GM12892 (cell line): ENCODE measurements around the gene PDCD10.

Experiments
- POLR2A ChIP-seq: IDR thresholded peaks from 2 replicates; pipeline ENCODE4 v1.6.1; 2011; ENCODE audit warnings: low read depth, low read length, control low read depth
- POLR2AphosphoS5 ChIP-seq: IDR thresholded peaks from 2 replicates; pipeline ENCODE4 v1.6.1; 2011; ENCODE audit warnings: low read depth, low read length, control low read depth
- TAF1 ChIP-seq: IDR thresholded peaks from 2 replicates; pipeline ENCODE4 v1.6.1; 2011; ENCODE audit warnings: low read depth, mild to moderate bottlenecking, control low read depth, low read length, borderline replicate concordance

DNA sequence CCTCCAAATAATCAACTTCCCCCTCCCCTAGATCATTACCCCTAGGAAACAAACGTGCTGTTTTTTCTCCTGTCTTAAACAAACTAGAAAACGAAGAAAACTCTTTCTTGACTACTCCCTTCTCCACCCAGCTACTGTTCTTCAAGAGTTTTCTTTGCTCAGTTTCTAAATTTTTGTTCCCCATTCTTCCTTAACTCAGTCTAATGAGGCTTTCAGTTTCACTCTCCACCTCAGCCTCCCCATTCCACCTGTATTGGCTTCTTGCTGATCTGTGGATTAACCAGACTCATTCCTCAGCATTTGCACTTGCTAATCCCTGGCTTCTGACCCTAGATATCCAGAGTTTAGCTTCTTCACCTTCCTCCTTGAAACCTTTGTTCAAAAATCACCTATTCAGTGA lies 27.6 kb upstream of the PDCD10 start:
- TF ChIP-seq POLR2AphosphoS5: no peak
- no peak for TF ChIP-seq POLR2A
- TF ChIP-seq TAF1: no peak
